HCT116 (cell line): Measurements from ENCODE around the gene GRM4. TPM values are rescaled to one million over a fixed set of nuclear protein-coding genes. Genes with fewer than 3 reads are reported as not detected.

Experiments used
- ATAC-seq: fragments of 200-7000 bp; cut with Tn5 transposase; 2 replicates; pipeline ENCODE4 v1.9.1; 2020; ENCODE audit warnings: mild to moderate bottlenecking, moderate library complexity
- BruUV-seq: library from RNA; stranded (reverse); fragments of 400-500 nt; replicated peaks from 2 replicates; lab custom pipeline; 2021; lab: Mats Ljungman, UMichigan
- CTCF ChIA-PET: fragments of 300-600 bp; sonication (Branson Sonifier 250); formaldehyde crosslinking; loops from one replicate; lab custom pipeline; 2021; ENCODE audit warnings: antibody characterized with exemption; lab: Charles Lee
- POLR2A ChIA-PET: fragments of 300-600, 350-600 bp; sonication (Branson Sonifier 250); formaldehyde crosslinking; loops from one replicate; lab custom pipeline; 2021; ENCODE audit warnings: antibody characterized with exemption; lab: Charles Lee
- RAD21 ChIA-PET, 2 experiments: fragments of 300-600 bp; sonication (Branson Sonifier 250); formaldehyde crosslinking; loops; one replicate each; lab custom pipeline; 2023; ENCODE audit warnings: low total read pairs in 2 of 2; ENCODE audit not compliant: uncharacterized antibody in 2 of 2, unreplicated experiment in 2 of 2, low non-redundant PET in 1 of 2; lab: Charles Lee
- DNase-seq: peaks from one replicate; pipeline ENCODE4 v3.0.0-alpha.2; 2010; ENCODE audit warnings: low read depth, low spot score
- H2AFZ ChIP-seq: fragments of 200-600 bp; shearing (Covaris generic), sonication (generic); 2 replicates; pipeline ENCODE4 v1.6.1; 2017; ENCODE audit warnings: low read depth, mixed run types, mixed read lengths, antibody characterized with exemption, low read length; ENCODE audit not compliant: poor library complexity, severe bottlenecking
- H3K27ac ChIP-seq: 2 replicates; pipeline ENCODE4 v1.5.1; 2012; ENCODE audit warnings: low read depth, low read length
- H3K27me3 ChIP-seq: fragments of 200-600 bp; sonication (generic); 2 replicates; pipeline ENCODE4 v1.6.1; 2016; ENCODE audit warnings: mixed run types, low read length, mixed read lengths; ENCODE audit not compliant: insufficient read depth
- H3K36me3 ChIP-seq, 2 experiments: fragments of 200-500 bp in 1 of 2; fragments of 200-600 bp in 1 of 2; sonication (Bioruptor generic) in 1 of 2; sonication (generic) in 1 of 2; 2 replicates each; pipeline versions ENCODE4 v1.5.1 to v1.6.1; 2014 to 2016; ENCODE audit warnings: low read length in 2 of 2, inconsistent platforms in 1 of 2, mixed read lengths in 1 of 2, mixed run types in 1 of 2; ENCODE audit not compliant: insufficient read depth in 2 of 2, control insufficient read depth in 1 of 2
- H3K4me1 ChIP-seq, 2 experiments: fragments of 200-600 bp in 1 of 2; sonication (generic) in 1 of 2; 2 replicates each; pipeline versions ENCODE4 v1.5.1 to v1.6.1; 2012 to 2017; ENCODE audit warnings: low read length in 2 of 2, inconsistent platforms in 1 of 2, mild to moderate bottlenecking in 1 of 2, mixed read lengths in 1 of 2, mixed run types in 1 of 2, moderate library complexity in 1 of 2; ENCODE audit not compliant: insufficient read depth in 2 of 2, control insufficient read depth in 1 of 2
- H3K4me2 ChIP-seq: fragments of 200-600 bp; sonication (generic); 2 replicates; pipeline ENCODE4 v1.6.1; 2017; ENCODE audit warnings: mixed run types, low read length, mixed read lengths
- H3K4me3 ChIP-seq, 2 experiments: fragments of 200-600 bp in 1 of 2; sonication (generic) in 1 of 2; replicated peaks in 1 of 2; 2 replicates each; pipeline ENCODE4 v1.5.1; 2011 to 2016; ENCODE audit warnings: low read length in 2 of 2, control low read depth in 1 of 2, low read depth in 1 of 2, mild to moderate bottlenecking in 1 of 2, mixed read lengths in 1 of 2, mixed run types in 1 of 2
- H3K79me2 ChIP-seq: fragments of 200-600 bp; sonication (generic); 2 replicates; pipeline ENCODE4 v1.6.1; 2017; ENCODE audit warnings: mild to moderate bottlenecking, mixed run types, low read length, moderate library complexity, mixed read lengths; ENCODE audit not compliant: insufficient read depth
- H3K9ac ChIP-seq: fragments of 200-600 bp; sonication (generic); 2 replicates; pipeline ENCODE4 v1.6.1; 2016; ENCODE audit warnings: low read length, mixed read lengths
- H3K9me2 ChIP-seq: fragments of 200-600 bp; sonication (generic), shearing (Covaris generic); 2 replicates; pipeline ENCODE4 v1.6.1; 2017; ENCODE audit warnings: mixed run types, mild to moderate bottlenecking, moderate library complexity; ENCODE audit not compliant: insufficient read depth
- H3K9me3 ChIP-seq, 2 experiments: fragments of 200-500 bp in 1 of 2; fragments of 200-600 bp in 1 of 2; sonication (Bioruptor generic) in 1 of 2; sonication (generic) in 1 of 2; 2 replicates each; pipeline ENCODE4 v1.6.1; 2014 to 2017; ENCODE audit warnings: low read length in 2 of 2, mixed read lengths in 2 of 2, inconsistent platforms in 1 of 2, low read depth in 1 of 2, mild to moderate bottlenecking in 1 of 2, mixed run types in 1 of 2, moderate library complexity in 1 of 2; ENCODE audit not compliant: control insufficient read depth in 1 of 2, insufficient read depth in 1 of 2
- H4K20me1 ChIP-seq: fragments of 200-600 bp; sonication (generic), shearing (Covaris generic); 2 replicates; pipeline ENCODE4 v1.6.1; 2017; ENCODE audit warnings: mixed run types, mild to moderate bottlenecking, moderate library complexity; ENCODE audit not compliant: insufficient read depth
- ATF3 ChIP-seq: IDR thresholded peaks from 2 replicates; pipeline ENCODE4 v1.6.1; 2012
- CBX3 ChIP-seq: IDR thresholded peaks from 2 replicates; pipeline ENCODE4 v1.6.1; 2012; ENCODE audit warnings: low read depth
- EGR1 ChIP-seq: IDR thresholded peaks from 2 replicates; pipeline ENCODE4 v1.6.1; 2012; ENCODE audit warnings: low read depth
- ELF1 ChIP-seq: IDR thresholded peaks from 2 replicates; pipeline ENCODE4 v1.6.1; 2012; ENCODE audit warnings: low read depth, borderline replicate concordance
- EZH2 ChIP-seq: fragments of 200-600 bp; sonication (generic); IDR thresholded peaks from 2 replicates; pipeline ENCODE4 v1.6.1; 2017; ENCODE audit warnings: antibody characterized with exemption, mixed run types
- EZH2phosphoT487 ChIP-seq: fragments of 200-600 bp; IDR thresholded peaks from 2 replicates; pipeline ENCODE4 v1.6.1; 2018; ENCODE audit warnings: antibody characterized with exemption, borderline replicate concordance
- FOSL1 ChIP-seq: IDR thresholded peaks from 2 replicates; pipeline ENCODE4 v1.6.1; 2012; ENCODE audit warnings: low read depth
- JUND ChIP-seq: IDR thresholded peaks from 2 replicates; pipeline ENCODE4 v1.6.1; 2012
- POLR2A ChIP-seq: IDR thresholded peaks from 2 replicates; pipeline ENCODE4 v1.7.0; 2011; ENCODE audit warnings: borderline replicate concordance; ENCODE audit not compliant: insufficient read depth, insufficient read length; ENCODE audit errors: extremely low read depth
- POLR2AphosphoS5 ChIP-seq: IDR thresholded peaks from 2 replicates; pipeline ENCODE4 v1.6.1; 2011; ENCODE audit warnings: mild to moderate bottlenecking, low read depth, low read length, moderate library complexity
- REST ChIP-seq: IDR thresholded peaks from 2 replicates; pipeline ENCODE4 v1.6.1; 2012; ENCODE audit warnings: low read depth
- SIN3A ChIP-seq: IDR thresholded peaks from 2 replicates; pipeline ENCODE4 v1.6.1; 2012; ENCODE audit warnings: low read depth
- SRF ChIP-seq: IDR thresholded peaks from 2 replicates; pipeline ENCODE4 v1.6.1; 2012; ENCODE audit warnings: low read depth
- TCF7L2 ChIP-seq: IDR thresholded peaks from 2 replicates; pipeline ENCODE4 v1.7.0; 2011; ENCODE audit warnings: borderline replicate concordance, inconsistent platforms; ENCODE audit not compliant: insufficient read depth, insufficient read length; ENCODE audit errors: extremely low read depth
- YY1 ChIP-seq: IDR thresholded peaks from 2 replicates; pipeline ENCODE4 v1.6.1; 2011; ENCODE audit warnings: low read length, low read depth, moderate library complexity, mild to moderate bottlenecking; ENCODE audit not compliant: insufficient replicate concordance; ENCODE audit errors: extremely low read depth
- ZBTB33 ChIP-seq: IDR thresholded peaks from 2 replicates; pipeline ENCODE4 v1.6.1; 2011; ENCODE audit warnings: mild to moderate bottlenecking, low read length, moderate library complexity; ENCODE audit not compliant: insufficient replicate concordance; ENCODE audit errors: extremely low read depth
- ZNF274 ChIP-seq: fragments of 200-500 bp; sonication (Bioruptor generic); IDR thresholded peaks from 2 replicates; pipeline ENCODE4 v1.6.1; 2014; ENCODE audit warnings: mild to moderate bottlenecking, low read depth, low read length, inconsistent platforms
- intact Hi-C: fragments of 100-400 bp; cut with micrococcal nuclease; formaldehyde crosslinking; loops from 2 replicates; pipeline ENCODE4 v1.10.0; 2022
- total RNA-seq: library from RNA; stranded (reverse); gene quantifications from one replicate; pipeline ENCODE4 v1.2.1, GENCODE V29; 2021; ENCODE audit not compliant: unreplicated experiment

Gene GRM4
- total RNA-seq, 1 experiment from 2014 or later: 2.6 TPM

GRCh38 chr6:34152806-34153520 is 7.1 kb upstream of the GRM4 start:
- RAD21 ChIA-PET: interaction anchor here in 1 of 2 experiments (0.9 kb wide), 1 partner anchor 98 kb away, joined by 4 read pairs; no protein-coding TSS in a partner anchor
- intact Hi-C loops: loop anchor here (10.0 kb wide), 1 partner anchor 568 kb away; the partner anchor contains the start of gene BAK1
- no peak for ATAC-seq

More at GRCh38 chr6:34152806-34153520, 7.1 kb upstream of the GRM4 start:
- H3K9me2 ChIP-seq: no peaks in the 10 kb centered on the region
- POLR2A ChIA-PET: no interaction called here
- peaks cover 4 to 10% of the 10 kb centered on the region in 2 experiments; a peak in 3 of 4 replicates for H3K4me1 ChIP-seq
- no peak overlapping the region for H2AFZ ChIP-seq
- H3K9me3 ChIP-seq: no peaks in the 10 kb centered on the region
- no peak overlapping the region for H3K4me3 ChIP-seq
- no peaks in the 10 kb centered on the region for H4K20me1 ChIP-seq
- DNase-seq: no peak
- TF ChIP-seq SRF (no peak), EZH2phosphoT487 (no peak), ZBTB33 (no peak), POLR2AphosphoS5 (no peak), YY1 (no peak), CBX3 (no peak), TCF7L2 (no peak), EZH2 (no peak), SIN3A (no peak), FOSL1 (no peak), ATF3 (no peak), EGR1 (no peak), JUND (no peak), ZNF274 (no peak), POLR2A (no peak), REST (no peak), ELF1 (no peak)
- no TSS peak for BruUV-seq
- no peaks in the 10 kb centered on the region for H3K36me3 ChIP-seq
- H3K4me2 ChIP-seq: no peak overlapping the region
- no peaks in the 10 kb centered on the region for H3K79me2 ChIP-seq
- H3K27me3 ChIP-seq: no peaks in the 10 kb centered on the region
- H3K9ac ChIP-seq: no peak overlapping the region
- H3K27ac ChIP-seq: no peak overlapping the region
- CTCF ChIA-PET: interaction anchor here (4.9 kb wide), 1 partner anchor 98 kb away, joined by 54 read pairs; no protein-coding TSS in a partner anchor
